H1 (cell line): Measurements from ENCODE around the gene DDX3X. TPM values are rescaled to one million over a fixed set of nuclear protein-coding genes. Genes with fewer than 3 reads are reported as not detected.

Experiments
- ATF3 ChIP-seq: IDR thresholded peaks from 2 replicates; pipeline ENCODE4 v1.6.1; 2011; ENCODE audit warnings: low read depth, mild to moderate bottlenecking, low read length; ENCODE audit not compliant: insufficient read depth
- KDM1A ChIP-seq: fragments of 200-600, 300-600 bp; sonication (generic); IDR thresholded peaks from 2 replicates; pipeline ENCODE4 v1.7.1; 2016; ENCODE audit warnings: mild to moderate bottlenecking, low read length, borderline replicate concordance
- polyA plus RNA-seq, 7 experiments: library from polyadenylated mRNA; depleted of rRNA in 3 of 7; stranded (reverse) in 5 of 7; unstranded in 2 of 7; fragments of >200 nt in 5 of 7; fragments of 200-250 nt in 2 of 7; gene quantifications; 1 replicate in 5 of 7; 2 replicates in 1 of 7; 4 replicates in 1 of 7; pipeline versions ENCODE4 v1.2.1 to v1.2.3, GENCODE V29; 2011 to 2013; ENCODE audit warnings: missing spikeins in 2 of 7, mixed read lengths in 2 of 7
- total RNA-seq: library from RNA; stranded (reverse); fragmentation: NEBNext Ultra II Directional; extraction: Animal tissue kit (Norgen Biotek cat#: 25700); gene quantifications from 2 replicates; pipeline ENCODE4 v1.2.1, GENCODE V29; 2021

Gene DDX3X
- total and polyA plus RNA-seq, 2 of the 8 experiments (the other 6 are each of a cell fraction or from before 2014, with no cell fraction given) = 39.4 to 291 TPM

- TF ChIP-seq ATF3 = no peak
- TF ChIP-seq KDM1A = no peak
Measured at GRCh38 chrX:41352329-41352838, 18.4 kb downstream of the DDX3X start (continued).
